ENCODE results near the gene EZR.

- TF ChIP-seq CTCF (IDR thresholded peaks at IDR 0.05 in 2 of 3, conservative IDR thresholded peaks at IDR 0.05 in 1 of 3; ENCODE audit: borderline replicate concordance in 1 of 3, insufficient read depth in 1 of 3, low read depth in 2 of 3, low read length in 2 of 3) (no peak), RAD21 (IDR thresholded peaks at IDR 0.05; ENCODE audit: low read depth) (no peak), FOSL1 (IDR thresholded peaks at IDR 0.05; ENCODE audit: low read depth) (no peak), REST (IDR thresholded peaks at IDR 0.05; ENCODE audit: low read depth) (no peak), POLR2AphosphoS5 (IDR thresholded peaks at IDR 0.05; ENCODE audit: low read depth, low read length) (no peak), SIN3A (IDR thresholded peaks at IDR 0.05; ENCODE audit: low read depth) (no peak), EZH2phosphoT487 (IDR thresholded peaks at IDR 0.05; ENCODE audit: borderline replicate concordance) (no peak), ATF3 (IDR thresholded peaks at IDR 0.05) (no peak), EZH2 (IDR thresholded peaks at IDR 0.05) (no peak), POLR2A (IDR thresholded peaks at IDR 0.05; ENCODE audit: borderline replicate concordance, extremely low read depth, insufficient read depth, insufficient read length) (no peak), JUND (IDR thresholded peaks at IDR 0.05) (no peak), ZFX (IDR thresholded peaks at IDR 0.05) (no peak), CBX3 (IDR thresholded peaks at IDR 0.05; ENCODE audit: low read depth) (no peak)
Observed at GRCh38 chr6:158835616-158836221, 16.6 kb upstream of the EZR start.

Data from HCT116 (cell line).